Activated naive CD8-positive, alpha-beta T cell (primary cell): ENCODE data around the gene ZNF362.

ENCODE experiments used
- H3K27ac Mint-ChIP-seq: one replicate; pipeline ENCODE4 v1.8.0; 2021; ENCODE audit warnings: mixed read lengths
- H3K27me3 Mint-ChIP-seq: one replicate; pipeline ENCODE4 v1.8.0; 2021; ENCODE audit warnings: mixed read lengths
- H3K36me3 Mint-ChIP-seq: one replicate; pipeline ENCODE4 v1.8.0; 2021; ENCODE audit warnings: mixed read lengths
- H3K4me1 Mint-ChIP-seq: one replicate; pipeline ENCODE4 v1.8.0; 2021; ENCODE audit warnings: low read depth, mixed read lengths
- H3K4me3 Mint-ChIP-seq: one replicate; pipeline ENCODE4 v1.8.0; 2021; ENCODE audit warnings: mild to moderate bottlenecking, mixed read lengths
- H3K9me3 Mint-ChIP-seq: one replicate; pipeline ENCODE4 v1.8.0; 2021; ENCODE audit warnings: low read depth, mixed read lengths

Gene ZNF362

GRCh38 chr1:33311706-33312412 lies 55.6 kb downstream of the ZNF362 start:
- Mint-ChIP-seq H3K27me3 (peaks cover 6% of the 10 kb centered on the region), H3K9me3 (no peaks in the 10 kb centered on the region), H3K4me3 (no peak overlapping the region), H3K36me3 (peaks cover 3% of the 10 kb centered on the region), H3K4me1 (peaks cover 7% of the 10 kb centered on the region), H3K27ac (no peak overlapping the region)

- Mint-ChIP-seq H3K9me3 (no peaks in the 10 kb centered on the region), H3K36me3 (peaks cover 3% of the 10 kb centered on the region), H3K4me3 (no peak overlapping the region), H3K27ac (no peak overlapping the region), H3K27me3 (peaks cover 6% of the 10 kb centered on the region), H3K4me1 (peaks cover 7% of the 10 kb centered on the region)
Observed at GRCh38 chr1:33312413-33312749, 56.1 kb downstream of the ZNF362 start.

GRCh38 chr1:33314416-33314815 lies 58.1 kb downstream of the ZNF362 start:
- Mint-ChIP-seq H3K4me1 (peaks cover 7% of the 10 kb centered on the region), H3K36me3 (peaks cover 3% of the 10 kb centered on the region), H3K27ac (no peak overlapping the region), H3K9me3 (no peaks in the 10 kb centered on the region), H3K27me3 (peaks cover 6% of the 10 kb centered on the region), H3K4me3 (no peak overlapping the region)

GRCh38 chr1:33316601-33317000 lies 60.3 kb downstream of the ZNF362 start:
- Mint-ChIP-seq H3K27me3 (peaks cover 2% of the 10 kb centered on the region), H3K27ac (no peak overlapping the region), H3K4me1 (peaks cover 7% of the 10 kb centered on the region), H3K4me3 (no peak overlapping the region), H3K9me3 (no peaks in the 10 kb centered on the region), H3K36me3 (no peaks in the 10 kb centered on the region)

GRCh38 chr1:33317354-33317753 lies 61.1 kb downstream of the ZNF362 start:
- Mint-ChIP-seq H3K27ac (no peak overlapping the region), H3K4me1 (peaks cover 7% of the 10 kb centered on the region), H3K36me3 (no peaks in the 10 kb centered on the region), H3K9me3 (no peaks in the 10 kb centered on the region), H3K27me3 (peaks cover 2% of the 10 kb centered on the region), H3K4me3 (no peak overlapping the region)

GRCh38 chr1:33317946-33318345 lies 61.7 kb downstream of the ZNF362 start:
- no peak overlapping the region for H3K27ac Mint-ChIP-seq
- peaks cover 7% of the 10 kb centered on the region for H3K4me1 Mint-ChIP-seq
- H3K36me3 Mint-ChIP-seq = no peaks in the 10 kb centered on the region
- H3K27me3 Mint-ChIP-seq = peaks cover under 1% of the 10 kb centered on the region
- no peak overlapping the region for H3K4me3 Mint-ChIP-seq
- H3K9me3 Mint-ChIP-seq = no peaks in the 10 kb centered on the region

- Mint-ChIP-seq H3K27ac (no peak overlapping the region), H3K27me3 (no peaks in the 10 kb centered on the region), H3K4me3 (no peak overlapping the region), H3K36me3 (no peaks in the 10 kb centered on the region), H3K4me1 (peaks cover 7% of the 10 kb centered on the region), H3K9me3 (no peaks in the 10 kb centered on the region)
Observed at GRCh38 chr1:33319186-33319948, 63.1 kb downstream of the ZNF362 start.

GRCh38 chr1:33319949-33320618 lies 63.8 kb downstream of the ZNF362 start:
- H3K36me3 Mint-ChIP-seq = peaks cover 2% of the 10 kb centered on the region
- H3K9me3 Mint-ChIP-seq = no peaks in the 10 kb centered on the region
- no peak overlapping the region for H3K27ac Mint-ChIP-seq
- H3K27me3 Mint-ChIP-seq = no peaks in the 10 kb centered on the region
- H3K4me1 Mint-ChIP-seq = peaks cover 7% of the 10 kb centered on the region
- no peak overlapping the region for H3K4me3 Mint-ChIP-seq

- Mint-ChIP-seq H3K27ac (no peak within 1 kb of the TSS), H3K4me3 (no peak within 1 kb of the TSS), H3K36me3 (peaks cover 3% of the 10 kb centered on the region), H3K9me3 (no peaks in the 10 kb centered on the region), H3K4me1 (peaks cover 3% of the 10 kb centered on the region), H3K27me3 (no peaks in the 10 kb centered on the region)
Observed at GRCh38 chr1:33320619-33321165, 64.4 kb downstream of the ZNF362 start, which contains the start of gene A3GALT2. Gene A3GALT2 (minus strand): TSS chr1:33321098. CDS start chr1:33321098, 0 bp downstream.

- peaks cover 8% of the 10 kb centered on the region for H3K36me3 Mint-ChIP-seq
- no peak overlapping the region for H3K4me3 Mint-ChIP-seq
- no peaks in the 10 kb centered on the region for H3K9me3 Mint-ChIP-seq
- no peak overlapping the region for H3K27ac Mint-ChIP-seq
- no peaks in the 10 kb centered on the region for H3K4me1 Mint-ChIP-seq
- no peaks in the 10 kb centered on the region for H3K27me3 Mint-ChIP-seq
Observed at GRCh38 chr1:33321178-33321577, 64.9 kb downstream of the ZNF362 start.

- H3K4me3 Mint-ChIP-seq = no peak overlapping the region
- H3K9me3 Mint-ChIP-seq = no peaks in the 10 kb centered on the region
- no peaks in the 10 kb centered on the region for H3K4me1 Mint-ChIP-seq
- peaks cover 8% of the 10 kb centered on the region for H3K36me3 Mint-ChIP-seq
- no peak overlapping the region for H3K27ac Mint-ChIP-seq
- H3K27me3 Mint-ChIP-seq = no peaks in the 10 kb centered on the region
Observed at GRCh38 chr1:33322109-33322508, 65.8 kb downstream of the ZNF362 start.

GRCh38 chr1:33322870-33323585 lies 66.7 kb downstream of the ZNF362 start:
- Mint-ChIP-seq H3K9me3 (no peaks in the 10 kb centered on the region), H3K4me1 (no peaks in the 10 kb centered on the region), H3K36me3 (peaks cover 8% of the 10 kb centered on the region), H3K27me3 (no peaks in the 10 kb centered on the region), H3K27ac (no peak overlapping the region), H3K4me3 (no peak overlapping the region)

- Mint-ChIP-seq H3K9me3 (no peaks in the 10 kb centered on the region), H3K4me1 (no peaks in the 10 kb centered on the region), H3K36me3 (peaks cover 10% of the 10 kb centered on the region), H3K4me3 (no peak overlapping the region), H3K27me3 (no peaks in the 10 kb centered on the region), H3K27ac (no peak overlapping the region)
Observed at GRCh38 chr1:33323663-33324477, 67.6 kb downstream of the ZNF362 start.
